ENCODE data around the gene MRPL51. TPM values are rescaled to one million over a fixed set of nuclear protein-coding genes. Genes with fewer than 3 reads are reported as not detected.
"Not testable (repeated sequence)": the region's sequence is repeated elsewhere in the genome, so short reads cannot be mapped to it uniquely, and the experiment has no call there.

The MRPL51 gene
- total and polyA plus RNA-seq, 7 experiments from 2014 or later, result 22.5 to 220 (median 82.0) TPM

DNA sequence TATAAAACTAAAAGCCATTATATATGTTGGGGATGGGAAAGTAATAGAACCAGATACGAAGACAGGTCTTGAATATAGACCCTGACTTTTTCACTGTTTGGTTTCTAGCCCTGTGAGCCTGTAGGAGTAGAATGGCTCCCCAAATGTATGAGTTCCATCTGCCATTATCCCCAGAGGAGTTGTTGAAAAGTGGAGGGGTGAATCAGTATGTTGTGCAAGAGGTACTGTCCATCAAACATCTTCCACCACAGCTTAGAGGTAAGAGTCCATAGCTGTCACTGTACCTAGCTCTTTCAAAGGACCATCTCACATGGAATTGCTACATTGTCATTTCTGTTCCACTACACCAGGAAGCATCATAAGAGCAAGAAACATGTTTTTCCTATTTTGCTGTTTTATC is 1.9 kb upstream of the MRPL51 start:
- intact Hi-C loops (cut with micrococcal nuclease), result loop anchor here (1.0 to 5.0 kb wide), 9 partner anchors 22 to 1532 kb away; partner anchors contain the start of genes GAPDH (in 1 of the 2), MLF2 (in 1 of the 2), PTPN6 (in 1 of the 2) and SPSB2 (in 1 of the 2)
- H3K9me3 Mint-ChIP-seq, result peaks cover 0 to 3% (median 0%) of the 10 kb centered on the region in 11 donors
- POLR2A ChIA-PET, result interaction anchor here (0.6 to 2.5 kb wide), 11 partner anchors 13 to 128 kb away, joined by 3 to 16 read pairs (median 4); partner anchors contain the start of genes GAPDH, TAPBPL and VAMP1
- Histone ChIP-seq H3K9me3 (ENCODE audit: control insufficient read depth in 2 of 3, low read length in 3 of 3) (no peaks in the 10 kb centered on the region), H3K36me3 (ENCODE audit: control insufficient read depth in 2 of 3, insufficient read depth in 3 of 3, low read length in 3 of 3) (peaks cover 4 to 24% (median 5%) of the 10 kb centered on the region in 3 experiments), H3K27me3 (ENCODE audit: control insufficient read depth in 2 of 2, insufficient read depth in 2 of 2, low read length in 2 of 2) (no peaks in the 10 kb centered on the region), H3K4me3 (ENCODE audit: low read length) (peak overlapping the region; percentile 98), H3K27ac (ENCODE audit: low read depth, low read length) (peak overlapping the region; percentile 56), H3K4me1 (ENCODE audit: control insufficient read depth in 2 of 2, insufficient read depth in 2 of 2, low read length in 2 of 2) (peaks cover 22 to 24% of the 10 kb centered on the region in 2 donors)
- CTCF ChIA-PET, result interaction anchor here (0.7 to 1.6 kb wide), 5 partner anchors 16 to 444 kb away, joined by 3 to 5 read pairs (median 4); no protein-coding TSS in a partner anchor
- peak overlapping the region; percentile 86 to 97 (median 94) for H3K27ac Mint-ChIP-seq
- peak overlapping the region; percentile 86 to 98 (median 96) for H3K4me3 Mint-ChIP-seq
- DNase-seq (no peak), ATAC-seq (no peak)
- H3K36me3 Mint-ChIP-seq, result peaks cover 0 to 31% (median 8%) of the 10 kb centered on the region in 5 donors
- H3K27me3 Mint-ChIP-seq, result no peaks in the 10 kb centered on the region
- H3K4me1 Mint-ChIP-seq, result peaks cover 18 to 47% (median 37%) of the 10 kb centered on the region in 7 donors

DNA sequence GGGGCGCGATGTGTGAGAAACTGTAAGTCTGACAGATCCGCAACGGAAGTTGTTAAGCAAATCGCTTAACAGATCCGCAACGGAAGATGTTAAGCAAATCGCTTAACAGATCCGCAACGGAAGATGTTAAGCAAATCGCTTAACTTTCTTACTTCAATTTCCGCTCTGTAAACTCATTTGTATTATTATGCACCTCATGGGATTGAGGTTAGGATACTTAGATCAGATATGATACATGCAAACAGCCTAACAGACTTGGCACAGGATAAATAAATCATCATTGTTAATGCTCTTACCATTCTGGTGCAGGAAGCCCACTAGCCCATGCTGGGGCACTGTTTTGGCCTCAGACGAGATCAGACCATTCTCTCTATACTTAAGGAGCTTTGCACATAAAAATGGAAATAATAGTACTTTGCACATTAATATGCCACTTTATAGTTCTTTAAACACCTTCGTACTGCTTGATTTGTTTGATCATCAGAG is 1.2 kb upstream of the MRPL51 start:
- no peak for ATAC-seq
- H3K27me3 ChIP-seq (ENCODE audit: control insufficient read depth in 2 of 2, insufficient read depth in 2 of 2, low read length in 2 of 2), result no peaks in the 10 kb centered on the region
- peaks cover 0 to 3% (median 0%) of the 10 kb centered on the region in 11 donors for H3K9me3 Mint-ChIP-seq
- H3K4me3 Mint-ChIP-seq, result peak overlapping the region; percentile 86 to 98 (median 96)
- intact Hi-C loops (cut with micrococcal nuclease), result loop anchor here (1.0 to 5.0 kb wide), 8 partner anchors 40 to 1533 kb away; partner anchors contain the start of genes GAPDH (in 1 of the 2), MLF2 (in 1 of the 2), PTPN6 (in 1 of the 2) and SPSB2 (in 1 of the 2)
- peaks cover 18 to 47% (median 37%) of the 10 kb centered on the region in 7 donors for H3K4me1 Mint-ChIP-seq
- ChIA-PET POLR2A (interaction anchor here (0.7 to 2.5 kb wide), 10 partner anchors 13 to 127 kb away, joined by 3 to 16 read pairs (median 4); partner anchors contain the start of genes GAPDH, TAPBPL and VAMP1), CTCF (interaction anchor here (0.7 to 1.6 kb wide), 5 partner anchors 17 to 445 kb away, joined by 3 to 5 read pairs (median 4); no protein-coding TSS in a partner anchor)
- peaks cover 4 to 19% (median 5%) of the 10 kb centered on the region in 3 experiments for H3K36me3 ChIP-seq (ENCODE audit: control insufficient read depth in 2 of 3, insufficient read depth in 3 of 3, low read length in 3 of 3)
- peak overlapping the region; percentile 86 to 97 (median 94) for H3K27ac Mint-ChIP-seq
- H3K4me1 ChIP-seq (ENCODE audit: control insufficient read depth in 2 of 2, insufficient read depth in 2 of 2, low read length in 2 of 2), result peaks cover 22 to 24% of the 10 kb centered on the region in 2 donors
- H3K9me3 ChIP-seq (ENCODE audit: control insufficient read depth in 2 of 3, low read length in 3 of 3), result no peaks in the 10 kb centered on the region
- peaks cover 0 to 31% (median 8%) of the 10 kb centered on the region in 5 donors for H3K36me3 Mint-ChIP-seq
- H3K4me3 ChIP-seq (ENCODE audit: low read length), result peak overlapping the region; percentile 98
- H3K27ac ChIP-seq (ENCODE audit: low read depth, low read length), result peak overlapping the region; percentile 56
- DNase-seq, result no peak
- no peaks in the 10 kb centered on the region for H3K27me3 Mint-ChIP-seq

DNA sequence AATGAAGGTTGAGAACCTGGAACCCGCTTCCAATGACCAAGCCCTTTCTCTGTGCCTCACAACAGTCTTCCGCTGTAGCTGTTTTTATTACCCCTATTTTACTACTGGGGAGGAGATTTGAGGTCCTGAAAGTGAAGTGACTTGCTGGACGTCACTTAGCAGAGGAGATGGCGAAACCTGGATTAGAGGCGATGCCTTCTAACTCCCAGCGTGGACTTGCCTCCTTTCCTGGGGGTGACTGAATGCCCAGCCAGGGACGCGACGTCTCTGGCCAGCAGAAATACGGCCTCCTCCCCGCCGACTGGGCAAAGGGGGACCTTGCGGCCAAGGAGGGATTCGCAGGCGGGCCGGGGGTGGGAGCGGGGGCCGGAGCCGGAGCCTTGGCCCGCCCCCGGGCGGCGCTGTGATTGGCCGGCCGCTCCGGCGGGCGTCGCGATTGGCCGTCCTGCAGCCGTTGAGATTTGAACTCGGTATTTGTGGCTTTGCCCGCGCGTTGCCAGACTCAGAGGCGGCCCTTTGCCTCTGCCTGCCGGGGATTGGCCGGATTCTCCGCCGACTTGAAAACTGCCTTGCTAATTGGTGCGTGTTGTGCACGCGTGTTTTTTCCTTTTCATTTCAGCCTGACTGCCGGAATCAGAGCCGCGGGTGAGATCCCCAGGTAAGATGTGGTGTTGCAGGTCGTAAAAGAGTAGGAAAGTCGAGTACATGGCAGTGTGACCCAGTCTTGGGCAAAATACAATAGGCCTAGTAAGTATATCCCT is 615 bp upstream of the MRPL51 start, which contains the start of gene NCAPD2:
Gene NCAPD2 (plus strand): TSS at position 606 of the 761 bp plus-strand sequence. CDS start 997 bp downstream, outside the sequence.
- POLR2A ChIA-PET, result interaction anchor here (0.6 to 3.3 kb wide), 28 partner anchors 8 to 358 kb away, joined by 3 to 55 read pairs (median 6); partner anchors contain the start of genes CD27, GAPDH, TAPBPL and TNFRSF1A
- H3K4me1 Mint-ChIP-seq, result peaks cover 18 to 44% (median 37%) of the 10 kb centered on the region in 7 donors
- peak within 1 kb of the TSS; percentile 87 to 97 (median 96) for H3K27ac Mint-ChIP-seq

DNA sequence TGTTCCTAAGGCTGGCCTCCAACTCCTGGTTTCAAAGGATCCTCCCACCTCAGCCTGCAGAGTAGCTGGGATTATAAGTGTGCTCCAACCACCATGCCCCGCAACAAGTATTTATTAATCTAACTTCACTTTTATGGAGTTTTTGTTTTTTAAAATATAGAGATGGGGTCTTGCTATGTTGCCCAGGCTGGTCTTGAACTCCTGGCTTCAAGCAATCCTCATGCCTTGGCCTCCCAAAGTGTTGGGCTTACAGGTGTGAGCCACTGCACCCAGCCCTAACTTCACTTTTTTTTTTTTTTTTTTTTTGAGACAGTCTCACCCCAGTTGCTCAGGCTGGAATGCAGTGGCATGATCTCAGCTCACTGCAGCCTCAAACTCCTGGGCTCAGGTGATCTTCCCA is 2.4 kb downstream of the MRPL51 start:
- Mint-ChIP-seq H3K4me1 (peaks cover 18 to 34% (median 27%) of the 10 kb centered on the region in 7 donors), H3K36me3 (peaks cover 0 to 19% (median 4%) of the 10 kb centered on the region in 5 donors)
- ChIA-PET POLR2A (interaction anchor here (0.6 to 3.3 kb wide), 5 partner anchors 10 to 97 kb away, joined by 3 to 55 read pairs (median 5); partner anchors contain the start of genes GAPDH and VAMP1), CTCF (interaction anchor here (1.0 to 1.3 kb wide), 2 partner anchors 49 to 67 kb away, joined by 3 to 7 read pairs; no protein-coding TSS in a partner anchor)
- H3K4me3 Mint-ChIP-seq; H3K9me3 ChIP-seq (ENCODE audit: control insufficient read depth in 2 of 3, low read length in 3 of 3); H3K4me3 ChIP-seq (ENCODE audit: low read length); H3K9me3 Mint-ChIP-seq; H3K27ac ChIP-seq (ENCODE audit: low read depth, low read length); ATAC-seq; DNase-seq; H3K27ac Mint-ChIP-seq; H3K27me3 ChIP-seq (ENCODE audit: control insufficient read depth in 2 of 2, insufficient read depth in 2 of 2, low read length in 2 of 2); H3K27me3 Mint-ChIP-seq: not testable (repeated sequence)
- Histone ChIP-seq H3K36me3 (ENCODE audit: control insufficient read depth in 2 of 3, insufficient read depth in 3 of 3, low read length in 3 of 3) (peaks cover 0 to 13% (median 0%) of the 10 kb centered on the region in 3 experiments), H3K4me1 (ENCODE audit: control insufficient read depth in 2 of 2, insufficient read depth in 2 of 2, low read length in 2 of 2) (peaks cover 19 to 21% of the 10 kb centered on the region in 2 donors)
- intact Hi-C loops (cut with micrococcal nuclease), result loop anchor here in 1 of 2 donors (5.0 kb wide), 4 partner anchors 262 to 1537 kb away; partner anchors contain the start of genes MLF2, PTPN6 and SPSB2

More for the DNA sequence above, 615 bp upstream of the MRPL51 start, which contains the start of gene NCAPD2:
- ATAC-seq (peak; percentile 91), DNase-seq (peak; percentile 82 to 97 (median 96))
- H3K9me3 ChIP-seq (ENCODE audit: control insufficient read depth in 2 of 3, low read length in 3 of 3), result no peaks in the 10 kb centered on the region
- Mint-ChIP-seq H3K27me3 (no peaks in the 10 kb centered on the region), H3K36me3 (peaks cover 0 to 31% (median 8%) of the 10 kb centered on the region in 5 donors), H3K4me3 (peak within 1 kb of the TSS; percentile 86 to 98 (median 96)), H3K9me3 (peaks cover 0 to 3% (median 0%) of the 10 kb centered on the region in 11 donors)
- peaks cover 4 to 13% (median 5%) of the 10 kb centered on the region in 3 experiments for H3K36me3 ChIP-seq (ENCODE audit: control insufficient read depth in 2 of 3, insufficient read depth in 3 of 3, low read length in 3 of 3)
- CTCF ChIA-PET, result interaction anchor here (1.1 to 1.8 kb wide), 5 partner anchors 17 to 70 kb away, joined by 3 to 8 read pairs (median 5); partner anchors contain the start of gene VAMP1
- peaks cover 22 to 24% of the 10 kb centered on the region in 2 donors for H3K4me1 ChIP-seq (ENCODE audit: control insufficient read depth in 2 of 2, insufficient read depth in 2 of 2, low read length in 2 of 2)
- intact Hi-C loops (cut with micrococcal nuclease), result loop anchor here (1.0 to 5.0 kb wide), 23 partner anchors 23 to 1534 kb away; partner anchors contain the start of genes CHD4 (in 2 of the 2), COPS7A (in 2 of the 2), GAPDH (in 2 of the 2) and ING4 (in 2 of the 2)
- peak within 1 kb of the TSS; percentile 98 for H3K4me3 ChIP-seq (ENCODE audit: low read length)
- no peaks in the 10 kb centered on the region for H3K27me3 ChIP-seq (ENCODE audit: control insufficient read depth in 2 of 2, insufficient read depth in 2 of 2, low read length in 2 of 2)
- H3K27ac ChIP-seq (ENCODE audit: low read depth, low read length), result peak within 1 kb of the TSS; percentile 83

DNA sequence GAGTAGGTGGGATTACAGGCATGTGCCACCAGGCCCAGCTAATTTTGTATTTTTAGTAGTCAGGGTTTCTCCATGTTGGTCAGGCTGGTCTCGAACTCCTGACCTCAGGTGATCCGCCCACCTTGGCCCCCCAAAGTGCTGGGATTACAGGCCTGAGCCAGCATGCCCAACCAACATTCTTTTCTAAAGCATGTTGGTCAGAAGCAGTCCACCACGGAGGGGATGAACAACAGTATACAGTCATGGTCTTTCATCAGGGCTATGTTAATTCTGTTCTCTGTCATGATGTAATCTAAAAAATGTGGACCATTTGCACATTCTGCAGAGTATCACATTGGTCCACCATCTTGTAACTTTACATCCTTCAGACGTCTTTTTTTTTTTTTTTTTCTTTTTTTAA is 3.6 kb downstream of the MRPL51 start:
- peaks cover 7 to 9% of the 10 kb centered on the region in 2 donors for H3K4me1 ChIP-seq (ENCODE audit: control insufficient read depth in 2 of 2, insufficient read depth in 2 of 2, low read length in 2 of 2)
- no peak overlapping the region for H3K27ac Mint-ChIP-seq
- DNase-seq (no peak), ATAC-seq (no peak)
- ChIA-PET CTCF (no interaction called here), POLR2A (interaction anchor here (0.9 kb wide), 1 partner anchor 17 kb away, joined by 3 read pairs; no protein-coding TSS in a partner anchor)
- H3K4me3 ChIP-seq (ENCODE audit: low read length), result no peak overlapping the region
- H3K9me3 Mint-ChIP-seq, result peaks cover 0 to 3% (median 0%) of the 10 kb centered on the region in 11 donors
- no peaks in the 10 kb centered on the region for H3K9me3 ChIP-seq (ENCODE audit: control insufficient read depth in 2 of 3, low read length in 3 of 3)
- H3K27me3 Mint-ChIP-seq, result no peaks in the 10 kb centered on the region
- H3K27me3 ChIP-seq (ENCODE audit: control insufficient read depth in 2 of 2, insufficient read depth in 2 of 2, low read length in 2 of 2), result no peaks in the 10 kb centered on the region
- peaks cover 8 to 21% (median 15%) of the 10 kb centered on the region in 7 donors for H3K4me1 Mint-ChIP-seq
- peaks cover 0 to 13% (median 0%) of the 10 kb centered on the region in 3 experiments for H3K36me3 ChIP-seq (ENCODE audit: control insufficient read depth in 2 of 3, insufficient read depth in 3 of 3, low read length in 3 of 3)
- H3K36me3 Mint-ChIP-seq, result peaks cover 0 to 10% (median 4%) of the 10 kb centered on the region in 5 donors
- intact Hi-C loops (cut with micrococcal nuclease), result no loop called here
- no peak overlapping the region for H3K27ac ChIP-seq (ENCODE audit: low read depth, low read length)
- no peak overlapping the region for H3K4me3 Mint-ChIP-seq

Data from naive thymus-derived CD4-positive, alpha-beta T cell (primary cell).